Activated B cell treated with CpG ODN at 0.5 μM for 24 hours (primary cell): ENCODE data around the gene MRPL27. TPM values are rescaled to one million over a fixed set of nuclear protein-coding genes. Genes with fewer than 3 reads are reported as not detected.
"Not testable (repeated sequence)": the region's sequence is repeated elsewhere in the genome, so short reads cannot be mapped to it uniquely, and the experiment has no call there.

Source experiments
- ATAC-seq: fragments of 200-7000 bp; cut with Tn5 transposase; one replicate; pipeline ENCODE4 v1.10.0; 2021; ENCODE audit warnings: low read depth, mild to moderate bottlenecking, moderate library complexity
- CTCF ChIA-PET: fragments of 350-600 bp; sonication (Branson Sonifier 250); formaldehyde crosslinking; loops from one replicate; lab custom pipeline; 2021; ENCODE audit warnings: antibody characterized with exemption; lab: Charles Lee
- POLR2A ChIA-PET: fragments of 350-600 bp; sonication (Branson Sonifier 250); formaldehyde crosslinking; loops from one replicate; lab custom pipeline; 2021; ENCODE audit warnings: antibody characterized with exemption; lab: Charles Lee
- DNase-seq: peaks from one replicate; pipeline ENCODE4 v3.0.0; 2022
- H3K27ac Mint-ChIP-seq: one replicate; pipeline ENCODE4 v1.8.0; 2020; ENCODE audit warnings: mixed read lengths
- H3K27me3 Mint-ChIP-seq: one replicate; pipeline ENCODE4 v1.8.0; 2021; ENCODE audit warnings: mixed read lengths
- H3K36me3 Mint-ChIP-seq: one replicate; pipeline ENCODE4 v1.8.0; 2021; ENCODE audit warnings: low read depth, mixed read lengths
- H3K4me1 Mint-ChIP-seq: one replicate; pipeline ENCODE4 v1.8.0; 2021; ENCODE audit warnings: mixed read lengths
- H3K4me3 Mint-ChIP-seq: one replicate; pipeline ENCODE4 v1.8.0; 2020; ENCODE audit warnings: mild to moderate bottlenecking, mixed read lengths
- H3K9me3 Mint-ChIP-seq: one replicate; pipeline ENCODE4 v1.8.0; 2020; ENCODE audit warnings: mixed read lengths
- CTCF ChIP-seq: fragments of 200-600 bp; IDR thresholded peaks from one replicate; pipeline ENCODE4 v1.8.0; 2022; ENCODE audit warnings: antibody characterized with exemption, mild to moderate bottlenecking
- intact Hi-C: fragments of 100-400 bp; cut with micrococcal nuclease; formaldehyde crosslinking; loops from one replicate; pipeline ENCODE4 v1.15.1; 2024
- total RNA-seq: library from RNA; stranded (reverse); gene quantifications from 2 replicates; pipeline ENCODE4 v1.2.3, GENCODE V29; 2022

MRPL27 gene
- total RNA-seq, 1 donor from 2014 or later = 45.0 TPM

DNA sequence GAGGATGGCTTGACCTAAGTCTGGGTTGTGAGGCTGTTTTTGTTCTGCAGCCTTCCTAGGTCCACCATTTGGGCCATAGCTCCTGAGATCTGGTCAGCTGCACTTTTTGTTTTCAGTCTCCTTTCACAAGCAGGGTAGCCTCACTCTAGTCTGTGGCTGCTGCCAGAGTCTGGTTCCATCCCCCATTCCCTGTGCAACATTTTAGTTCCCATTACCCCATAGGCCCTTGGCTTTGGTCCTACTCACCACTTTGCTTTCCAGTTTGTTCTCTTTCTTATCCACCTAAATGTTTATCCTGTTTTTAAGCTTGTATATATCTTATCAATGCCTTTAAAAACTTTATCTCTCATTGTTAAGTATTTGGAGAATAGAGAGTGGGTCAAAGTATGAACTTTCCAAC lies 33.6 kb downstream of the MRPL27 start:
- Mint-ChIP-seq H3K4me3 (no peak overlapping the region), H3K27me3 (no peaks in the 10 kb centered on the region), H3K4me1 (no peaks in the 10 kb centered on the region), H3K36me3 (no peaks in the 10 kb centered on the region), H3K9me3 (peaks cover 12% of the 10 kb centered on the region), H3K27ac (no peak overlapping the region)
- ATAC-seq (no peak), DNase-seq (no peak)
- CTCF ChIA-PET = no interaction called here
- POLR2A ChIA-PET = interaction anchor here (1.0 kb wide), 1 partner anchor 19 kb away, joined by 3 read pairs; no protein-coding TSS in a partner anchor
- TF ChIP-seq CTCF = no peak
- intact Hi-C loops = no loop called here

DNA sequence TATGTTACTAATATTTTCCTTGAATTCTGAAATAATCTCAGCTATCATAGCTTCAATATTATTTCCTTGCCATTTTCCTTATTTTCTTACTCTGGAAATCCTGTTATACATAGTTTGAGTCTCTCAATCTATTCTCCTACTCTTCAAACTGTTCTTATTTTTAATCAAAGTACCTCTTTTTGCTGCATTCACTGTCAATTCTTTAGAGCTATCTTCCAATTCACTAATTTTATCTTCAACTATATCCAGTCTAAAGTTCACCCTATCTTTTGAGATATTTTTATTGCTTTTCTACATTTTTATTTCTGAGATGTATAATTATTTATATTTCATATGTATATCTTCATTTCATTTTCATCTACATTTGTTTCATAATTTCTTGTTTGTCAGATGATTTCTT lies 34.3 kb downstream of the MRPL27 start:
- ATAC-seq = no peak
- no peak for TF ChIP-seq CTCF
- ChIA-PET POLR2A (interaction anchor here (1.0 kb wide), 1 partner anchor 18 kb away, joined by 3 read pairs; no protein-coding TSS in a partner anchor), CTCF (no interaction called here)
- Mint-ChIP-seq H3K4me1 (peaks cover 1% of the 10 kb centered on the region), H3K36me3 (no peaks in the 10 kb centered on the region), H3K9me3 (peaks cover 12% of the 10 kb centered on the region), H3K27ac (no peak overlapping the region), H3K27me3 (peaks cover 2% of the 10 kb centered on the region), H3K4me3 (no peak overlapping the region)
- intact Hi-C loops = no loop called here
- no peak for DNase-seq

DNA sequence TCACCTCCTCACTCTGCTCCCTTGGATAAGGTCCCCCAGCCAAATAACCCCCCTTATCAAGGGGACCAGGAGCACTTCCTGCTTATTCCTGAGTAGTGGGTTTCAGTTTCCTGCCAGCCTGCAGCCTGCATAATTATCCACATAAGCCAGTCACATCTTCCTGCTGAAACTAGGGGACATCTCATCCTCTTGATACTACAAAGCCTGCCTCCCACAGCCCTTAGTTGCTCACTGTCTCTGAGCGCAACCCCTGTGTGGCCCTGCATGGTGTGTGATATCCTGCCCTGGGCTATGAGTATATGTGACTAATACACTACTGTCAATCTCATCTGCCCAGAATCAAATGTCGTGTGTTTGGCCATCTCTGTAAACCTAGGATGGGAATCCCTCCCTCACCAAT lies 35.0 kb downstream of the MRPL27 start:
- POLR2A ChIA-PET = no interaction called here
- TF ChIP-seq CTCF = no peak
- H3K27ac Mint-ChIP-seq = no peak overlapping the region
- H3K9me3 Mint-ChIP-seq = peaks cover 12% of the 10 kb centered on the region
- intact Hi-C loops = no loop called here
- peaks cover 4% of the 10 kb centered on the region for H3K27me3 Mint-ChIP-seq
- H3K4me3 Mint-ChIP-seq = no peak overlapping the region
- no peaks in the 10 kb centered on the region for H3K36me3 Mint-ChIP-seq
- CTCF ChIA-PET = no interaction called here
- DNase-seq (no peak), ATAC-seq (no peak)
- H3K4me1 Mint-ChIP-seq = peaks cover 1% of the 10 kb centered on the region

DNA sequence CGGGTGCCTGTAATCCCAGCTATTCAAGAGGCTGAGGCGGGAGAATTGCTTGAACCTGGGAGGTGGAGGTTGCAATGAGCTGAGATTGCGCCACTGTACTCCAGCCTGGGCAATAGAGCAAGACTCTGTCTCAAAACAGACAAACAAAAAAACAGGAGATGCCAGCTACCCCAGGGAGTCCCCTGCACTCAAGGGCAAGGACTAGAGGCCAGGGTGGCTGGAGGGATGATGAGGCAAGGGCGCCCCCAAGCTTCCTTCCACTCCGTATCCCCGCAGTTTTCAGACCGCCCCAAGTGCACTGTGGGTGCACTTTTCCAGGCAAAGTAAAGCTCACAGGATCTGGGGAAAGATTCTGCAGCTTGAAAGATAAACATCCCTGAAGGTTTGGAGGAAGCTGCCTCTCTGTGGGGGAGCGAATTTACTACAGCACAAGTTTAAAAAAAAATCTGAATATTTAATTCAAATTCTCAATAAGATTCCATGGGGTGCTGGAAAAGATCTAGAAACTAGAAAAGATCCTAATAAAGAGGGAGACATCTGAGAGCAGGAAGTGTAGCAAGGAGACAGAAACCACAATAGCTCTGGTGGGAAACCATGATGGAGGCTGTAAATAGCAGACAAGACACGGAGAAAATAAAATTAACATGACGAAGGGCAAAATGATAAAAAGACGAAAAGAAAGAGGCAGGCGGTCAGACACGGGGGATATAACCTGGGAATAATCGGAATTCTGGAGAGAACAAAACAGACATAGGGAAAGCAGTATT lies 39.5 kb downstream of the MRPL27 start:
- ATAC-seq, H3K27ac Mint-ChIP-seq, CTCF ChIA-PET, DNase-seq, H3K4me1 Mint-ChIP-seq, H3K4me3 Mint-ChIP-seq, H3K9me3 Mint-ChIP-seq, H3K36me3 Mint-ChIP-seq, intact Hi-C loops, POLR2A ChIA-PET: not testable (repeated sequence)
- H3K27me3 Mint-ChIP-seq = peaks cover 14% of the 10 kb centered on the region

- H3K27ac Mint-ChIP-seq = no peak overlapping the region
- ChIA-PET POLR2A (no interaction called here), CTCF (interaction anchor here (0.8 kb wide), 1 partner anchor 30 kb away, joined by 3 read pairs; no protein-coding TSS in a partner anchor)
- H3K36me3 Mint-ChIP-seq = no peaks in the 10 kb centered on the region
- H3K9me3 Mint-ChIP-seq = no peaks in the 10 kb centered on the region
- peaks cover 14% of the 10 kb centered on the region for H3K27me3 Mint-ChIP-seq
- no peak for ATAC-seq
- intact Hi-C loops = no loop called here
- no peak for DNase-seq
- TF ChIP-seq CTCF = no peak
- peaks cover 1% of the 10 kb centered on the region for H3K4me1 Mint-ChIP-seq
- no peak overlapping the region for H3K4me3 Mint-ChIP-seq
Observed at GRCh38 chr17:50332196-50332595, 40.8 kb downstream of the MRPL27 start.
